ENCODE measurements around the gene HAVCR1. TPM values are rescaled to one million over a fixed set of nuclear protein-coding genes. Genes with fewer than 3 reads are reported as not detected.
"Not testable (repeated sequence)": the region's sequence is repeated elsewhere in the genome, so short reads cannot be mapped to it uniquely, and the experiment has no call there.

HAVCR1 gene
- total and polyA plus RNA-seq, 4 donors: 0.12 to 0.46 (median 0.36) TPM

- H3K9ac ChIP-seq (ENCODE audit: insufficient read depth in 1 of 2, low read length in 2 of 2): no peak overlapping the region
- peak; percentile 14 for ATAC-seq (ENCODE audit: insufficient read depth, low FRiP score)
- peaks cover 0 to 2% (median 0%) of the 10 kb centered on the region in 5 donors for H3K4me1 ChIP-seq (ENCODE audit: control insufficient read depth in 5 of 5, insufficient read depth in 5 of 5, low read length in 5 of 5)
- no peaks in the 10 kb centered on the region for H3K36me3 ChIP-seq (ENCODE audit: control insufficient read depth in 4 of 4, insufficient read depth in 4 of 4, low read length in 4 of 4)
- no peaks in the 10 kb centered on the region for H3K9me3 ChIP-seq (ENCODE audit: control insufficient read depth in 4 of 4, insufficient read depth in 3 of 4, low read length in 3 of 4)
- no peak overlapping the region for H3K27ac ChIP-seq (ENCODE audit: low read depth in 1 of 2, low read length in 1 of 2)
- no peak for DNase-seq
- H3K4me3 ChIP-seq: no peak overlapping the region
- 32 to 52% methylated on average over 1 of the region's 1 CpG for WGBS, 2 donors
- TF ChIP-seq, protein P1, sequence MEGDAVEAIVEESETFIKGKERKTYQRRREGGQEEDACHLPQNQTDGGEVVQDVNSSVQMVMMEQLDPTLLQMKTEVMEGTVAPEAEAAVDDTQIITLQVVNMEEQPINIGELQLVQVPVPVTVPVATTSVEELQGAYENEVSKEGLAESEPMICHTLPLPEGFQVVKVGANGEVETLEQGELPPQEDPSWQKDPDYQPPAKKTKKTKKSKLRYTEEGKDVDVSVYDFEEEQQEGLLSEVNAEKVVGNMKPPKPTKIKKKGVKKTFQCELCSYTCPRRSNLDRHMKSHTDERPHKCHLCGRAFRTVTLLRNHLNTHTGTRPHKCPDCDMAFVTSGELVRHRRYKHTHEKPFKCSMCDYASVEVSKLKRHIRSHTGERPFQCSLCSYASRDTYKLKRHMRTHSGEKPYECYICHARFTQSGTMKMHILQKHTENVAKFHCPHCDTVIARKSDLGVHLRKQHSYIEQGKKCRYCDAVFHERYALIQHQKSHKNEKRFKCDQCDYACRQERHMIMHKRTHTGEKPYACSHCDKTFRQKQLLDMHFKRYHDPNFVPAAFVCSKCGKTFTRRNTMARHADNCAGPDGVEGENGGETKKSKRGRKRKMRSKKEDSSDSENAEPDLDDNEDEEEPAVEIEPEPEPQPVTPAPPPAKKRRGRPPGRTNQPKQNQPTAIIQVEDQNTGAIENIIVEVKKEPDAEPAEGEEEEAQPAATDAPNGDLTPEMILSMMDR (IDR thresholded peaks at IDR 0.05; ENCODE audit: control extremely low read depth, extremely low read depth): no peak
- no peaks in the 10 kb centered on the region for H3K27me3 ChIP-seq (ENCODE audit: control insufficient read depth in 3 of 3, insufficient read depth in 3 of 3, low read length in 2 of 3)
These were observed 9.3 kb downstream of the HAVCR1 start for GRCh38 chr5:157049605-157050004.

DNA sequence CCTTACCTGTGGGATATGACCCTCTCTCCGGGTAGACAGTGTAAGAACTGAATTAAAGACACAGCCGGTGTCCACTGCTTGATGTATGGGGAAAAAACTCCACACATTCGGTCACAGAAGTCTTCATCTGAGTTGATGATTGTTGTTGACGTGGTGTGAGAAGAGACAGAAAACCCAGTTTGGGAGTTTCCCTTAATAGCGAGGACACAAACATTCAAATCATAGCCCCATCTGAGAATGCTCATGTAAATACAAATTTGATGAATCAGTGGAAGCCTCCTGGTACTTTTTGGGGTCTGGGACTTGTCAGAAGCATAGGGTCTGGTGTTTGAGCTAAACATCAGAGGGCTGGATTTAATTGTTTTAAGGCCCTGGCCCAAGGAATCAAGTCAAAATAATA lies 11.0 kb downstream of the HAVCR1 start:
- Histone ChIP-seq H3K4me3 (no peak overlapping the region), H3K27me3 (ENCODE audit: control insufficient read depth in 3 of 3, insufficient read depth in 3 of 3, low read length in 2 of 3) (no peaks in the 10 kb centered on the region), H3K9ac (ENCODE audit: insufficient read depth in 1 of 2, low read length in 2 of 2) (no peak overlapping the region), H3K36me3 (ENCODE audit: control insufficient read depth in 4 of 4, insufficient read depth in 4 of 4, low read length in 4 of 4) (no peaks in the 10 kb centered on the region), H3K27ac (ENCODE audit: low read depth in 1 of 2, low read length in 1 of 2) (no peak overlapping the region), H3K4me1 (ENCODE audit: control insufficient read depth in 5 of 5, insufficient read depth in 5 of 5, low read length in 5 of 5) (peaks cover 0 to 2% (median 0%) of the 10 kb centered on the region in 5 donors), H3K9me3 (ENCODE audit: control insufficient read depth in 4 of 4, insufficient read depth in 3 of 4, low read length in 3 of 4) (no peaks in the 10 kb centered on the region)
- WGBS, 2 donors: 92% methylated on average over 5 of the region's 5 CpGs
- TF ChIP-seq, protein P1 (IDR thresholded peaks at IDR 0.05; ENCODE audit: control extremely low read depth, extremely low read depth): no peak
- no peak for DNase-seq
- no peak for ATAC-seq (ENCODE audit: insufficient read depth, low FRiP score)

GRCh38 chr5:157047016-157047415 lies 11.9 kb downstream of the HAVCR1 start:
- WGBS, 2 donors: 87 to 96% methylated on average over 4 of the region's 4 CpGs
- not testable (repeated sequence) for H3K36me3 ChIP-seq (ENCODE audit: control insufficient read depth in 4 of 4, insufficient read depth in 4 of 4, low read length in 4 of 4); H3K27ac ChIP-seq (ENCODE audit: low read depth in 1 of 2, low read length in 1 of 2); H3K4me1 ChIP-seq (ENCODE audit: control insufficient read depth in 5 of 5, insufficient read depth in 5 of 5, low read length in 5 of 5); H3K27me3 ChIP-seq (ENCODE audit: control insufficient read depth in 3 of 3, insufficient read depth in 3 of 3, low read length in 2 of 3); H3K9me3 ChIP-seq (ENCODE audit: control insufficient read depth in 4 of 4, insufficient read depth in 3 of 4, low read length in 3 of 4); H3K4me3 ChIP-seq; ATAC-seq (ENCODE audit: insufficient read depth, low FRiP score); DNase-seq; H3K9ac ChIP-seq (ENCODE audit: insufficient read depth in 1 of 2, low read length in 2 of 2)

GRCh38 chr5:157046041-157046440 lies 12.9 kb downstream of the HAVCR1 start:
- no peaks in the 10 kb centered on the region for H3K27me3 ChIP-seq (ENCODE audit: control insufficient read depth in 3 of 3, insufficient read depth in 3 of 3, low read length in 2 of 3)
- WGBS, 2 donors: 95 to 96% methylated on average over 3 of the region's 3 CpGs
- H3K9me3 ChIP-seq (ENCODE audit: control insufficient read depth in 4 of 4, insufficient read depth in 3 of 4, low read length in 3 of 4): no peaks in the 10 kb centered on the region
- H3K27ac ChIP-seq (ENCODE audit: low read depth in 1 of 2, low read length in 1 of 2): no peak overlapping the region
- peaks cover 0 to 2% (median 0%) of the 10 kb centered on the region in 5 donors for H3K4me1 ChIP-seq (ENCODE audit: control insufficient read depth in 5 of 5, insufficient read depth in 5 of 5, low read length in 5 of 5)
- no peak for DNase-seq
- H3K36me3 ChIP-seq (ENCODE audit: control insufficient read depth in 4 of 4, insufficient read depth in 4 of 4, low read length in 4 of 4): no peaks in the 10 kb centered on the region
- H3K4me3 ChIP-seq: no peak overlapping the region
- ATAC-seq (ENCODE audit: insufficient read depth, low FRiP score): no peak
- H3K9ac ChIP-seq (ENCODE audit: insufficient read depth in 1 of 2, low read length in 2 of 2): no peak overlapping the region
- TF ChIP-seq, protein P1 (IDR thresholded peaks at IDR 0.05; ENCODE audit: control extremely low read depth, extremely low read depth): no peak
